ENCODE data around the gene TNFRSF1A.

Gene TNFRSF1A

DNA sequence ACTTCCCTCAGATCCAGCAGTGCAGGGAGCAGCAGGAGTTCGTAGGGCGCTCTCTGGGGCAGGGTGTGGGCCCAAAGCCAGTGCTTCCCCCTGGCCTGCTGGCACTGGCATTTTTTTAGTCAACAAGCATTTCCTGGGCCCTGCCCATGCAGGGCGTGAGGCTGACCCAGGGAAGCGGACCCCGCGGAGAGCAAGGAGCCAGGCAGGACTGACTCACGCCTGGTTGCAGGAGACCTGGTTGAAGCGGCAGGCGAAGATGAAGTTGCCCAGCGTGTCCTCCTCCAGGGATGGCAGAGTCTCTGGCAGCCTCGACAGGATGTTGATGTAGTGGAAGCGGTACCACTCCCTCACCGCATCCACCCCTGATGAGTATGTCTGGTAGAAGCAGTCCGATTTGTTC lies 20.0 kb upstream of the TNFRSF1A start:
- Histone ChIP-seq H3K9ac (ENCODE audit: low read depth, low read length) (no peak overlapping the region), H3K27ac (ENCODE audit: low read length) (no peak overlapping the region), H3K27me3 (ENCODE audit: insufficient read depth, low read length, poor library complexity) (no peaks in the 10 kb centered on the region), H2AFZ (ENCODE audit: low read depth, low read length) (no peak overlapping the region), H3K4me3 (ENCODE audit: low read depth in 1 of 2, low read length in 2 of 2) (no peak overlapping the region), H3K36me3 (ENCODE audit: insufficient read depth, low read length) (no peaks in the 10 kb centered on the region), H3K4me2 (ENCODE audit: insufficient read depth, low read length) (no peak overlapping the region), H3K4me1 (ENCODE audit: insufficient read depth, low read length) (no peaks in the 10 kb centered on the region), H4K20me1 (ENCODE audit: insufficient read depth, low read length) (no peaks in the 10 kb centered on the region), H3K9me3 (ENCODE audit: insufficient read depth, low read length, severe bottlenecking) (no peaks in the 10 kb centered on the region), H3K79me2 (ENCODE audit: insufficient read depth, low read length) (no peaks in the 10 kb centered on the region)
- ATAC-seq (ENCODE audit: insufficient read depth, low read depth) = no peak
- TF ChIP-seq, protein P1, sequence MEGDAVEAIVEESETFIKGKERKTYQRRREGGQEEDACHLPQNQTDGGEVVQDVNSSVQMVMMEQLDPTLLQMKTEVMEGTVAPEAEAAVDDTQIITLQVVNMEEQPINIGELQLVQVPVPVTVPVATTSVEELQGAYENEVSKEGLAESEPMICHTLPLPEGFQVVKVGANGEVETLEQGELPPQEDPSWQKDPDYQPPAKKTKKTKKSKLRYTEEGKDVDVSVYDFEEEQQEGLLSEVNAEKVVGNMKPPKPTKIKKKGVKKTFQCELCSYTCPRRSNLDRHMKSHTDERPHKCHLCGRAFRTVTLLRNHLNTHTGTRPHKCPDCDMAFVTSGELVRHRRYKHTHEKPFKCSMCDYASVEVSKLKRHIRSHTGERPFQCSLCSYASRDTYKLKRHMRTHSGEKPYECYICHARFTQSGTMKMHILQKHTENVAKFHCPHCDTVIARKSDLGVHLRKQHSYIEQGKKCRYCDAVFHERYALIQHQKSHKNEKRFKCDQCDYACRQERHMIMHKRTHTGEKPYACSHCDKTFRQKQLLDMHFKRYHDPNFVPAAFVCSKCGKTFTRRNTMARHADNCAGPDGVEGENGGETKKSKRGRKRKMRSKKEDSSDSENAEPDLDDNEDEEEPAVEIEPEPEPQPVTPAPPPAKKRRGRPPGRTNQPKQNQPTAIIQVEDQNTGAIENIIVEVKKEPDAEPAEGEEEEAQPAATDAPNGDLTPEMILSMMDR (IDR thresholded peaks at IDR 0.05; ENCODE audit: borderline replicate concordance, extremely low read depth, low read length, poor library complexity, severe bottlenecking) = no peak
- TF ChIP-seq EZH2 (IDR thresholded peaks at IDR 0.05; ENCODE audit: borderline replicate concordance, low read depth, low read length, severe bottlenecking) = no peak
- no peak for DNase-seq

DNA sequence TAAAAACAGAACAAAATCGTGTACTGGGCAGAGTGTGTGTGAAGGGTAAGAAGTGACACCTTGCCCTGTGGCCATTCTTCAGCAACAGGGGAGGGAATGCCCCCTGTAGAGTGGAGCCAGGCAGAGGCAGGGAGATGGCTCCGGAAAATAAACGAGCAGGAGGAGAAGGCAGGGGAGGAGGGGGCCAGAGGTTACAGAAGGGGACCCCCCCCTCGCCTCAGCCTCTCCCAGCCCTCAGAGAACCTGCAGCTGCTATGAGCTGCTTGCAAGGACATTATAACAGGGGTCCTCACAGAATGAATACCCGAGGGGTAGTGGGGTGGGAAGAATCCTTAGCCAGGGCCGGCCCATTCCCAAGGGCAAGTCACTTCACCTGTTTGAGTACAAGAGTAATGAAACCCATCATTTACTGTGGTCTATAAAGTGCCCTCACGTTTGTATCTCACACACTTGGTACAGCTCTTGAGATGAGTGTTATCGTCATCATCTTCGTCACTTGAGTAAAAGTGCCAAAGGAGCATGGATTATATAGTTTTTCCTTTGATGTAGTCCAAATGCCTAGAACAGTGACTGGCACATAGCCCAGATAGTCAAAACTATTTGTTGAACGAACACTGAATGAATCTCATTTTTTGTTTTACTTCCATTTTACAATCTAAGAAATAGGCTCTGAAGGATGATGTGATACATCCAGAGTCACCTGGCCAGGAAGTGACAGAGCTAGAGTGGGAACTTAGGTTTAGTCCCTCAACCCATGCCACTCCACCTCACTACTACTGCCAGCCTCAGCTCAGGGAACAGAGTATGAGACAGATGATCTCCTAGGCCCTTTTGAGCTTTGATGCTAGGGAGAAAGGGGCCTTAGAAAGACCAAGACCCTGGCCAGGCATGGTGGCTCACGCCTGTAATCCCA lies 19.0 kb upstream of the TNFRSF1A start:
- ATAC-seq (ENCODE audit: insufficient read depth, low read depth) (peak; percentile 37; the same call in 1 of the 3 replicates), DNase-seq (no peak)
- Histone ChIP-seq H3K27ac (ENCODE audit: low read length) (no peak overlapping the region), H3K36me3 (ENCODE audit: insufficient read depth, low read length) (no peaks in the 10 kb centered on the region), H3K9ac (ENCODE audit: low read depth, low read length) (no peak overlapping the region), H4K20me1 (ENCODE audit: insufficient read depth, low read length) (no peaks in the 10 kb centered on the region), H3K4me1 (ENCODE audit: insufficient read depth, low read length) (no peaks in the 10 kb centered on the region), H3K9me3 (ENCODE audit: insufficient read depth, low read length, severe bottlenecking) (no peaks in the 10 kb centered on the region), H3K79me2 (ENCODE audit: insufficient read depth, low read length) (no peaks in the 10 kb centered on the region), H3K4me2 (ENCODE audit: insufficient read depth, low read length) (no peak overlapping the region), H2AFZ (ENCODE audit: low read depth, low read length) (no peak overlapping the region), H3K27me3 (ENCODE audit: insufficient read depth, low read length, poor library complexity) (no peaks in the 10 kb centered on the region), H3K4me3 (ENCODE audit: low read depth in 1 of 2, low read length in 2 of 2) (no peak overlapping the region)
- TF ChIP-seq EZH2 (IDR thresholded peaks at IDR 0.05; ENCODE audit: borderline replicate concordance, low read depth, low read length, severe bottlenecking) = no peak
- TF ChIP-seq, protein P1 (IDR thresholded peaks at IDR 0.05; ENCODE audit: borderline replicate concordance, extremely low read depth, low read length, poor library complexity, severe bottlenecking) = no peak

DNA sequence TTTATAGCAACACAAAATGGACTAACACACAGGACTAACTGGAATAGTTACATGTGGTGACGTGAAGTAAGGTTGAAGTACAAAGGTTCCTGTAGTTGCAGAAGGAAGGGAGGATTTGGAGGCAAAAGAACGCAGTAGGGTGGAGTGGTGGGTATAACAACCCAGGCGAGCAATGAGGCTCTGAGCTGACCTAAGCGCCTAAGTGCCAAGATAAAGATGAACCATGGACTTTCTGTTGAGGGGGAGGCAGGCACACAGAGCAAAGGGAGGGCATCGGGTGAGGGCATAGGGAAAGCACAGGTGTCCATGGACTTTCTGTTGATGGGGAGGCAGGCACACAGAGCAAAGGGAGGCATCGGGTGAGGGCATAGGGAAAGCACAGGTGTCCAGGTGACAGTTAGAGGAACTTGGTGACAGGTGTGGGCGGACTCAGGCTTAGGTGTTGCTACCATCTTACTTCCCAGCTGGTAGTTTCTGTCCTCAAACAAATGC lies 18.2 kb upstream of the TNFRSF1A start:
- Histone ChIP-seq H3K9me3 (ENCODE audit: insufficient read depth, low read length, severe bottlenecking) (no peaks in the 10 kb centered on the region), H3K9ac (ENCODE audit: low read depth, low read length) (no peak overlapping the region), H3K79me2 (ENCODE audit: insufficient read depth, low read length) (no peaks in the 10 kb centered on the region), H2AFZ (ENCODE audit: low read depth, low read length) (no peak overlapping the region), H3K36me3 (ENCODE audit: insufficient read depth, low read length) (no peaks in the 10 kb centered on the region), H3K27me3 (ENCODE audit: insufficient read depth, low read length, poor library complexity) (no peaks in the 10 kb centered on the region), H3K4me3 (ENCODE audit: low read depth in 1 of 2, low read length in 2 of 2) (no peak overlapping the region), H4K20me1 (ENCODE audit: insufficient read depth, low read length) (no peaks in the 10 kb centered on the region), H3K4me2 (ENCODE audit: insufficient read depth, low read length) (no peak overlapping the region), H3K4me1 (ENCODE audit: insufficient read depth, low read length) (no peaks in the 10 kb centered on the region), H3K27ac (ENCODE audit: low read length) (no peak overlapping the region)
- TF ChIP-seq, protein P1 (IDR thresholded peaks at IDR 0.05; ENCODE audit: borderline replicate concordance, extremely low read depth, low read length, poor library complexity, severe bottlenecking) = no peak
- no peak for TF ChIP-seq EZH2 (IDR thresholded peaks at IDR 0.05; ENCODE audit: borderline replicate concordance, low read depth, low read length, severe bottlenecking)
- ATAC-seq (ENCODE audit: insufficient read depth, low read depth) (no peak), DNase-seq (no peak)
